RPMI7951 (cell line): ENCODE results near the gene CYLD. TPM values are rescaled to one million over a fixed set of nuclear protein-coding genes. Genes with fewer than 3 reads are reported as not detected.
A peak's percentile ranks its signal among the peaks of the same experiment; 100 is the strongest.

Experiments used
- DNase-seq: peaks from one replicate; pipeline ENCODE4 v3.0.0-alpha.2; 2012; ENCODE audit warnings: low read depth
- total RNA-seq: library from RNA; depleted of rRNA; stranded (reverse); fragments of >200 nt; shearing (Covaris generic); gene quantifications from 2 replicates; pipeline ENCODE4 v1.2.3, GENCODE V29; 2014

CYLD gene
- total RNA-seq, 1 experiment from 2014 or later = 39.5 TPM

GRCh38 chr16:50739031-50739430 is 2.9 kb upstream of the CYLD start:
- no peak for DNase-seq

GRCh38 chr16:50740736-50741135 is 1.1 kb upstream of the CYLD start:
- DNase-seq = peak; percentile 43

GRCh38 chr16:50741225-50741780 is 583 bp upstream of the CYLD start:
- DNase-seq = no peak

- peak; percentile 56 for DNase-seq
Observed at GRCh38 chr16:50742576-50743200, 802 bp downstream of the CYLD start.

- DNase-seq = no peak
Observed at GRCh38 chr16:50743581-50744225, 1.8 kb downstream of the CYLD start.

- DNase-seq = no peak
Observed at GRCh38 chr16:50744881-50745280, 3.0 kb downstream of the CYLD start.

GRCh38 chr16:50745940-50746339 is 4.1 kb downstream of the CYLD start:
- no peak for DNase-seq

GRCh38 chr16:50747207-50747956 is 5.5 kb downstream of the CYLD start:
- DNase-seq = peak; percentile 48

- DNase-seq = no peak
Observed at GRCh38 chr16:50751528-50751927, 9.6 kb downstream of the CYLD start.

- no peak for DNase-seq
Observed at GRCh38 chr16:50752471-50753235, 10.8 kb downstream of the CYLD start.

GRCh38 chr16:50756473-50756872 is 14.6 kb downstream of the CYLD start:
- no peak for DNase-seq

GRCh38 chr16:50761267-50761666 is 19.4 kb downstream of the CYLD start:
- no peak for DNase-seq

- DNase-seq = no peak
Observed at GRCh38 chr16:50762241-50762640, 20.4 kb downstream of the CYLD start.

- DNase-seq = peak; percentile 42
Observed at GRCh38 chr16:50763211-50763610, 21.3 kb downstream of the CYLD start.

- no peak for DNase-seq
Observed at GRCh38 chr16:50765260-50765659, 23.4 kb downstream of the CYLD start.

- DNase-seq = no peak
Observed at GRCh38 chr16:50765861-50766260, 24.0 kb downstream of the CYLD start.

- DNase-seq = no peak
Observed at GRCh38 chr16:50767197-50767596, 25.3 kb downstream of the CYLD start.

GRCh38 chr16:50771366-50771765 is 29.5 kb downstream of the CYLD start:
- peak; percentile 79 for DNase-seq

- no peak for DNase-seq
Observed at GRCh38 chr16:50774405-50774804, 32.5 kb downstream of the CYLD start.

GRCh38 chr16:50774960-50775359 is 33.1 kb downstream of the CYLD start:
- DNase-seq = no peak

- DNase-seq = no peak
Observed at GRCh38 chr16:50776037-50776436, 34.2 kb downstream of the CYLD start.
